K562 (cell line): Measurements from ENCODE around the gene TCEAL5. TPM values are rescaled to one million over a fixed set of nuclear protein-coding genes. Genes with fewer than 3 reads are reported as not detected.

Experiments used
- CEBPG ChIP-seq, 3 experiments: fragments of 200-800 bp in 1 of 3; sonication (Bioruptor generic) in 1 of 3; sonication (generic) in 1 of 3; formaldehyde crosslinking in 1 of 3; IDR thresholded peaks in 2 of 3; conservative IDR thresholded peaks in 1 of 3; 2 replicates each; pipeline versions ENCODE4 v1.6.1 to v1.8.0; 2016 to 2022; ENCODE audit warnings: missing compliant biosample characterization in 2 of 3, missing genetic modification characterization in 2 of 3, mild to moderate bottlenecking in 1 of 3, missing genetic modification reagents in 1 of 3
- CTCFL ChIP-seq: IDR thresholded peaks from 2 replicates; pipeline ENCODE4 v1.6.1; 2011; ENCODE audit warnings: borderline replicate concordance, low read depth, mild to moderate bottlenecking, moderate library complexity, low read length; ENCODE audit not compliant: insufficient read depth, poor library complexity, severe bottlenecking
- CXXC5 ChIP-seq: fragments of 250-450 bp; sonication (Bioruptor Pico); IDR thresholded peaks from 2 replicates; pipeline ENCODE4 v1.8.0; 2022; ENCODE audit warnings: inconsistent platforms, mild to moderate bottlenecking, moderate library complexity
- ELF4 ChIP-seq: fragments of 450-650 bp; formaldehyde crosslinking; IDR thresholded peaks from 2 replicates; pipeline ENCODE4 v1.4.0; 2022; ENCODE audit warnings: missing genetic modification characterization
- HDAC3 ChIP-seq: fragments of 450-650 bp; IDR thresholded peaks from 2 replicates; pipeline ENCODE4 v1.6.1; 2018; ENCODE audit warnings: borderline replicate concordance, mild to moderate bottlenecking, moderate library complexity; ENCODE audit not compliant: partially characterized antibody
- NR1H2 ChIP-seq: sonication (generic); formaldehyde crosslinking; IDR thresholded peaks from 2 replicates; pipeline ENCODE4 v1.4.0; 2020; ENCODE audit warnings: mild to moderate bottlenecking, missing genetic modification reagents
- NR4A1 ChIP-seq, 2 experiments: fragments of 250-450 bp in 1 of 2; fragments of 450-650 bp in 1 of 2; sonication (Bioruptor Pico) in 1 of 2; IDR thresholded peaks; 2 replicates each; pipeline versions ENCODE4 v1.4.0 to v1.6.1; 2016 to 2020; ENCODE audit warnings: mild to moderate bottlenecking in 2 of 2, missing compliant biosample characterization in 1 of 2, missing genetic modification characterization in 1 of 2, moderate library complexity in 1 of 2
- RNF2 ChIP-seq: sonication (generic); IDR thresholded peaks from 2 replicates; pipeline ENCODE4 v1.6.1; 2016
- SAFB2 ChIP-seq: fragments of 200-400 bp; formaldehyde crosslinking; IDR thresholded peaks from 2 replicates; pipeline ENCODE4 v1.6.1; 2018; ENCODE audit warnings: borderline replicate concordance, low read length, low read depth, moderate library complexity; ENCODE audit not compliant: severe bottlenecking
- THRAP3 ChIP-seq: fragments of 450-650 bp; IDR thresholded peaks from 2 replicates; pipeline ENCODE4 v1.6.1; 2016; ENCODE audit warnings: mild to moderate bottlenecking, inconsistent platforms, borderline replicate concordance
- ZBTB17 ChIP-seq: fragments of 450-650 bp; formaldehyde crosslinking; IDR thresholded peaks from 2 replicates; pipeline ENCODE4 v1.4.0; 2020; ENCODE audit warnings: mild to moderate bottlenecking
- ZNF134 ChIP-seq: fragments of 250-450 bp; sonication (Bioruptor Pico); conservative IDR thresholded peaks from 2 replicates; pipeline ENCODE4 v1.4.0; 2020
- ZNF140 ChIP-seq: fragments of 250-450 bp; sonication (Bioruptor Pico); IDR thresholded peaks from 2 replicates; pipeline ENCODE4 v1.8.0; 2021; ENCODE audit warnings: moderate library complexity, mild to moderate bottlenecking, inconsistent platforms
- ZNF165 ChIP-seq: fragments of 250-450 bp; sonication (Bioruptor Pico); IDR thresholded peaks from 2 replicates; pipeline ENCODE4 v1.4.0; 2020; ENCODE audit warnings: borderline replicate concordance
- ZNF740 ChIP-seq, 3 experiments: fragments of 200-800 bp in 1 of 3; sonication (Bioruptor generic) in 1 of 3; sonication (generic) in 1 of 3; formaldehyde crosslinking in 1 of 3; IDR thresholded peaks; 2 replicates each; pipeline versions ENCODE4 v1.6.1 to v1.8.0; 2016 to 2022; ENCODE audit warnings: mild to moderate bottlenecking in 2 of 3, missing compliant biosample characterization in 2 of 3, missing genetic modification characterization in 2 of 3, missing genetic modification reagents in 1 of 3
- polyA plus RNA-seq, 8 experiments: library from polyadenylated mRNA; depleted of rRNA in 4 of 8; stranded (reverse) in 5 of 8; unstranded in 3 of 8; fragments of >200 nt; fragmentation: Nextera tagmentation in 2 of 8; fragmentation: Illumina TruSeq in 1 of 8; extraction: Ambion mirVana in 2 of 8; extraction: Trizol in 1 of 8; gene quantifications; 2 replicates each; pipeline versions ENCODE4 v1.2.1 to v1.2.3, GENCODE V29; 2011 to 2014; ENCODE audit warnings: inconsistent platforms in 1 of 8, missing spikeins in 1 of 8
- total RNA-seq, 7 experiments: library from RNA; depleted of rRNA in 6 of 7; stranded (reverse); fragments of >200 nt in 6 of 7; fragmentation: Illumina TruSeq in 2 of 7; extraction: Trizol in 2 of 7; gene quantifications; 2 replicates each; pipeline versions ENCODE4 v1.2.1 to v1.2.3, GENCODE V29; 2011 to 2021; ENCODE audit warnings: low replicate concordance in 1 of 7
- TF ChIP-seq, protein P1 (sequence below): fragments of 450-650 bp; formaldehyde crosslinking; IDR thresholded peaks from 2 replicates; pipeline ENCODE4 v1.4.0; 2022; ENCODE audit warnings: missing genetic modification characterization
- TF ChIP-seq, protein P2 (sequence below): fragments of 450-650 bp; IDR thresholded peaks from 2 replicates; pipeline ENCODE4 v1.6.1; 2017; ENCODE audit warnings: antibody characterized with exemption
- TF ChIP-seq, protein P3 (sequence below): IDR thresholded peaks from 3 replicates; pipeline ENCODE4 v1.6.1; 2011; ENCODE audit warnings: borderline replicate concordance, mild to moderate bottlenecking, moderate library complexity; ENCODE audit not compliant: insufficient read length; ENCODE audit errors: extremely low read depth

The TCEAL5 gene
- total and polyA plus RNA-seq, 9 of the 15 experiments (the other 6 are each of a cell fraction or from before 2014, with no cell fraction given) = 0.10 to 0.18 TPM; not detected in 7

GRCh38 chrX:103233263-103233662 lies 43.3 kb downstream of the TCEAL5 start (continued):
- TF ChIP-seq, protein P1, sequence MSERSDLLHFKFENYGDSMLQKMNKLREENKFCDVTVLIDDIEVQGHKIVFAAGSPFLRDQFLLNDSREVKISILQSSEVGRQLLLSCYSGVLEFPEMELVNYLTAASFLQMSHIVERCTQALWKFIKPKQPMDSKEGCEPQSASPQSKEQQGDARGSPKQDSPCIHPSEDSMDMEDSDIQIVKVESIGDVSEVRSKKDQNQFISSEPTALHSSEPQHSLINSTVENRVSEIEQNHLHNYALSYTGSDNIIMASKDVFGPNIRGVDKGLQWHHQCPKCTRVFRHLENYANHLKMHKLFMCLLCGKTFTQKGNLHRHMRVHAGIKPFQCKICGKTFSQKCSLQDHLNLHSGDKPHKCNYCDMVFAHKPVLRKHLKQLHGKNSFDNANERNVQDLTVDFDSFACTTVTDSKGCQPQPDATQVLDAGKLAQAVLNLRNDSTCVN = no peak
- TF ChIP-seq ELF4 (CRISPR knock-in tag) = no peak
- TF ChIP-seq, protein P2, sequence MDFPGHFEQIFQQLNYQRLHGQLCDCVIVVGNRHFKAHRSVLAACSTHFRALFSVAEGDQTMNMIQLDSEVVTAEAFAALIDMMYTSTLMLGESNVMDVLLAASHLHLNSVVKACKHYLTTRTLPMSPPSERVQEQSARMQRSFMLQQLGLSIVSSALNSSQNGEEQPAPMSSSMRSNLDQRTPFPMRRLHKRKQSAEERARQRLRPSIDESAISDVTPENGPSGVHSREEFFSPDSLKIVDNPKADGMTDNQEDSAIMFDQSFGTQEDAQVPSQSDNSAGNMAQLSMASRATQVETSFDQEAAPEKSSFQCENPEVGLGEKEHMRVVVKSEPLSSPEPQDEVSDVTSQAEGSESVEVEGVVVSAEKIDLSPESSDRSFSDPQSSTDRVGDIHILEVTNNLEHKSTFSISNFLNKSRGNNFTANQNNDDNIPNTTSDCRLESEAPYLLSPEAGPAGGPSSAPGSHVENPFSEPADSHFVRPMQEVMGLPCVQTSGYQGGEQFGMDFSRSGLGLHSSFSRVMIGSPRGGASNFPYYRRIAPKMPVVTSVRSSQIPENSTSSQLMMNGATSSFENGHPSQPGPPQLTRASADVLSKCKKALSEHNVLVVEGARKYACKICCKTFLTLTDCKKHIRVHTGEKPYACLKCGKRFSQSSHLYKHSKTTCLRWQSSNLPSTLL = no peak
- no peak for TF ChIP-seq NR1H2
- no peak for TF ChIP-seq ZNF740 (CRISPR knock-in tag; IDR thresholded peaks at IDR 0.05)
- no peak for TF ChIP-seq ZNF740 (tag; IDR thresholded peaks at IDR 0.05)
- peak; percentile 78 for TF ChIP-seq RNF2
- TF ChIP-seq ZNF140 = no peak
- TF ChIP-seq HDAC3 = peak; percentile 79
- TF ChIP-seq CEBPG (CRISPR knock-in tag; IDR thresholded peaks at IDR 0.05) = no peak
- TF ChIP-seq CEBPG (tag; conservative IDR thresholded peaks at IDR 0.05 in 1 of 2, IDR thresholded peaks at IDR 0.05 in 1 of 2) = no peak
- no peak for TF ChIP-seq CTCFL
- no peak for TF ChIP-seq ZNF165 (CRISPR knock-in tag)
- TF ChIP-seq ZBTB17 (CRISPR knock-in tag) = no peak
- no peak for TF ChIP-seq SAFB2
- no peak for TF ChIP-seq THRAP3
- TF ChIP-seq ZNF134 (CRISPR knock-in tag) = no peak
- peak; percentile 16; the same call in 1 of the 2 replicates for TF ChIP-seq CXXC5 (CRISPR knock-in tag)
- TF ChIP-seq, protein P3, sequence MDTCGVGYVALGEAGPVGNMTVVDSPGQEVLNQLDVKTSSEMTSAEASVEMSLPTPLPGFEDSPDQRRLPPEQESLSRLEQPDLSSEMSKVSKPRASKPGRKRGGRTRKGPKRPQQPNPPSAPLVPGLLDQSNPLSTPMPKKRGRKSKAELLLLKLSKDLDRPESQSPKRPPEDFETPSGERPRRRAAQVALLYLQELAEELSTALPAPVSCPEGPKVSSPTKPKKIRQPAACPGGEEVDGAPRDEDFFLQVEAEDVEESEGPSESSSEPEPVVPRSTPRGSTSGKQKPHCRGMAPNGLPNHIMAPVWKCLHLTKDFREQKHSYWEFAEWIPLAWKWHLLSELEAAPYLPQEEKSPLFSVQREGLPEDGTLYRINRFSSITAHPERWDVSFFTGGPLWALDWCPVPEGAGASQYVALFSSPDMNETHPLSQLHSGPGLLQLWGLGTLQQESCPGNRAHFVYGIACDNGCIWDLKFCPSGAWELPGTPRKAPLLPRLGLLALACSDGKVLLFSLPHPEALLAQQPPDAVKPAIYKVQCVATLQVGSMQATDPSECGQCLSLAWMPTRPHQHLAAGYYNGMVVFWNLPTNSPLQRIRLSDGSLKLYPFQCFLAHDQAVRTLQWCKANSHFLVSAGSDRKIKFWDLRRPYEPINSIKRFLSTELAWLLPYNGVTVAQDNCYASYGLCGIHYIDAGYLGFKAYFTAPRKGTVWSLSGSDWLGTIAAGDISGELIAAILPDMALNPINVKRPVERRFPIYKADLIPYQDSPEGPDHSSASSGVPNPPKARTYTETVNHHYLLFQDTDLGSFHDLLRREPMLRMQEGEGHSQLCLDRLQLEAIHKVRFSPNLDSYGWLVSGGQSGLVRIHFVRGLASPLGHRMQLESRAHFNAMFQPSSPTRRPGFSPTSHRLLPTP = no peak
- TF ChIP-seq NR4A1 (CRISPR knock-in tag; IDR thresholded peaks at IDR 0.05) = no peak
- no peak for TF ChIP-seq NR4A1 (tag; IDR thresholded peaks at IDR 0.05)
